Panc1 (cell line): ENCODE data around the gene PAPSS1. TPM values are rescaled to one million over a fixed set of nuclear protein-coding genes. Genes with fewer than 3 reads are reported as not detected.

Experiments
- ATAC-seq: fragments of 200-7000 bp; cut with Tn5 transposase; 2 replicates; pipeline ENCODE4 v1.9.1; 2020; ENCODE audit warnings: mild to moderate bottlenecking, moderate library complexity
- BruUV-seq: library from RNA; stranded (reverse); fragments of 400-500 nt; replicated peaks from 2 replicates; lab custom pipeline; 2021; lab: Mats Ljungman, UMichigan
- CTCF ChIA-PET: fragments of 300-600 bp; sonication (Branson Sonifier 250); formaldehyde crosslinking; loops from one replicate; lab custom pipeline; 2022; ENCODE audit warnings: antibody characterized with exemption; lab: Charles Lee
- POLR2A ChIA-PET: fragments of 300-600 bp; sonication (Branson Sonifier 250); formaldehyde crosslinking; loops from one replicate; lab custom pipeline; 2022; ENCODE audit warnings: antibody characterized with exemption; lab: Charles Lee
- DNase-seq: peaks from one replicate; pipeline ENCODE4 v3.0.0-alpha.2; 2010; ENCODE audit warnings: low read depth, low spot score
- H3K27ac ChIP-seq: 2 replicates; pipeline ENCODE4 v1.5.1; 2011; ENCODE audit warnings: mild to moderate bottlenecking, low read length, inconsistent platforms
- H3K27me3 ChIP-seq: fragments of 200-500 bp; sonication (Bioruptor generic); 2 replicates; pipeline ENCODE4 v1.6.0; 2014; ENCODE audit warnings: low read length, inconsistent platforms; ENCODE audit not compliant: control insufficient read depth, insufficient read depth
- H3K36me3 ChIP-seq: fragments of 200-500 bp; sonication (Bioruptor generic); 2 replicates; pipeline ENCODE4 v1.5.1; 2014; ENCODE audit warnings: inconsistent platforms, mild to moderate bottlenecking, low read length, moderate library complexity; ENCODE audit not compliant: control insufficient read depth, insufficient read depth
- H3K4me1 ChIP-seq: 2 replicates; pipeline ENCODE4 v1.5.1; 2011; ENCODE audit warnings: inconsistent platforms, mild to moderate bottlenecking, low read length, moderate library complexity; ENCODE audit not compliant: control insufficient read depth, insufficient read depth
- H3K4me3 ChIP-seq, 2 experiments: 2 replicates each; pipeline ENCODE4 v1.5.1; 2011 to 2012; ENCODE audit warnings: low read depth in 2 of 2, low read length in 2 of 2, mild to moderate bottlenecking in 2 of 2, inconsistent platforms in 1 of 2, moderate library complexity in 1 of 2
- H3K9me3 ChIP-seq: fragments of 200-500 bp; sonication (Bioruptor generic); 2 replicates; pipeline ENCODE4 v1.5.1; 2014; ENCODE audit warnings: low read depth, mild to moderate bottlenecking, inconsistent platforms, low read length, moderate library complexity; ENCODE audit not compliant: control insufficient read depth, insufficient read depth
- POLR2AphosphoS5 ChIP-seq: IDR thresholded peaks from 2 replicates; pipeline ENCODE4 v1.6.1; 2012; ENCODE audit warnings: mild to moderate bottlenecking, low read depth, low read length, moderate library complexity
- SIN3A ChIP-seq: IDR thresholded peaks from 2 replicates; pipeline ENCODE4 v1.6.1; 2012; ENCODE audit warnings: low read depth, mild to moderate bottlenecking, low read length, moderate library complexity, borderline replicate concordance; ENCODE audit not compliant: insufficient read depth
- TCF7L2 ChIP-seq: IDR thresholded peaks from 2 replicates; pipeline ENCODE4 v1.6.1; 2011; ENCODE audit warnings: mild to moderate bottlenecking, low read depth, low read length, inconsistent platforms
- in situ Hi-C: cut with HindIII; loops from 2 replicates; pipeline ENCODE4 v1.10.0; 2016; ENCODE audit warnings: low sequenced_read_pairs, low pct_unique_long_range_greater_than_20kb
- intact Hi-C: fragments of 100-400 bp; cut with micrococcal nuclease; formaldehyde crosslinking; loops from one replicate; pipeline ENCODE4 v1.10.0; 2022; ENCODE audit not compliant: unreplicated experiment
- total RNA-seq: library from RNA; stranded (reverse); gene quantifications from one replicate; pipeline ENCODE4 v1.2.1, GENCODE V29; 2021; ENCODE audit not compliant: unreplicated experiment
- TF ChIP-seq, protein P1 (sequence below): fragments of 450-650 bp; IDR thresholded peaks from 2 replicates; pipeline ENCODE4 v1.5.1; 2017; ENCODE audit warnings: mild to moderate bottlenecking
- TF ChIP-seq, protein P2 (sequence below), 2 experiments: IDR thresholded peaks; 2 replicates each; pipeline ENCODE4 v1.6.1; 2011 to 2012; ENCODE audit warnings: low read depth in 2 of 2, control low read depth in 1 of 2, low read length in 1 of 2, mild to moderate bottlenecking in 1 of 2, moderate library complexity in 1 of 2; ENCODE audit not compliant: insufficient read depth in 1 of 2

PAPSS1 gene
- total RNA-seq, 1 experiment from 2014 or later: 28.1 TPM

DNA sequence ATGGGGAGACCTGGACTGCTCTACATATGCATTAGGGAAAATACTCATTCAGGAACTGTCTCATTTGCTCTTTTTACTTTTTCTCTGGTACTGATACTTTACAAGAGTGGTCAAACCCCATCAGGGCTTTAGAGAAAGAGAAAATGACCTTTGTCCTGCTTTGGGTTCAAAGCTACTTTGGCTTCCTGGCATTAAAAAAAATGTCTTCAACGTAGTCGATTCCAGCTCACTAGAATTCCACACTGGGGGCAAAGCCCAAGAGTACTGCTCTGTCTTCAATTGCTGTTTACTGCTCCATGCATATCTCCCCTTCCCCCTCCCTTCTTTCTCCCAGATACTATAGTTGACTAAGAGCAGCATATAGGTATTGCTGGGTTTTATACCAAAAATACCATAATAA, 98.0 kb downstream of the PAPSS1 start:
- ATAC-seq (no peak), DNase-seq (no peak)
- ChIA-PET POLR2A (no interaction called here), CTCF (no interaction called here)
- H3K27ac ChIP-seq: no peak overlapping the region
- in situ Hi-C loops (no loop called here), intact Hi-C loops (no loop called here)
- H3K27me3 ChIP-seq: no peaks in the 10 kb centered on the region
- H3K9me3 ChIP-seq: no peaks in the 10 kb centered on the region
- H3K36me3 ChIP-seq: no peaks in the 10 kb centered on the region
- no TSS peak for BruUV-seq
- no peaks in the 10 kb centered on the region for H3K4me1 ChIP-seq
- H3K4me3 ChIP-seq: no peak overlapping the region
- TF ChIP-seq SIN3A (no peak), TCF7L2 (no peak), POLR2AphosphoS5 (no peak)
- TF ChIP-seq, protein P1, sequence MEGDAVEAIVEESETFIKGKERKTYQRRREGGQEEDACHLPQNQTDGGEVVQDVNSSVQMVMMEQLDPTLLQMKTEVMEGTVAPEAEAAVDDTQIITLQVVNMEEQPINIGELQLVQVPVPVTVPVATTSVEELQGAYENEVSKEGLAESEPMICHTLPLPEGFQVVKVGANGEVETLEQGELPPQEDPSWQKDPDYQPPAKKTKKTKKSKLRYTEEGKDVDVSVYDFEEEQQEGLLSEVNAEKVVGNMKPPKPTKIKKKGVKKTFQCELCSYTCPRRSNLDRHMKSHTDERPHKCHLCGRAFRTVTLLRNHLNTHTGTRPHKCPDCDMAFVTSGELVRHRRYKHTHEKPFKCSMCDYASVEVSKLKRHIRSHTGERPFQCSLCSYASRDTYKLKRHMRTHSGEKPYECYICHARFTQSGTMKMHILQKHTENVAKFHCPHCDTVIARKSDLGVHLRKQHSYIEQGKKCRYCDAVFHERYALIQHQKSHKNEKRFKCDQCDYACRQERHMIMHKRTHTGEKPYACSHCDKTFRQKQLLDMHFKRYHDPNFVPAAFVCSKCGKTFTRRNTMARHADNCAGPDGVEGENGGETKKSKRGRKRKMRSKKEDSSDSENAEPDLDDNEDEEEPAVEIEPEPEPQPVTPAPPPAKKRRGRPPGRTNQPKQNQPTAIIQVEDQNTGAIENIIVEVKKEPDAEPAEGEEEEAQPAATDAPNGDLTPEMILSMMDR: no peak
- TF ChIP-seq, protein P2, sequence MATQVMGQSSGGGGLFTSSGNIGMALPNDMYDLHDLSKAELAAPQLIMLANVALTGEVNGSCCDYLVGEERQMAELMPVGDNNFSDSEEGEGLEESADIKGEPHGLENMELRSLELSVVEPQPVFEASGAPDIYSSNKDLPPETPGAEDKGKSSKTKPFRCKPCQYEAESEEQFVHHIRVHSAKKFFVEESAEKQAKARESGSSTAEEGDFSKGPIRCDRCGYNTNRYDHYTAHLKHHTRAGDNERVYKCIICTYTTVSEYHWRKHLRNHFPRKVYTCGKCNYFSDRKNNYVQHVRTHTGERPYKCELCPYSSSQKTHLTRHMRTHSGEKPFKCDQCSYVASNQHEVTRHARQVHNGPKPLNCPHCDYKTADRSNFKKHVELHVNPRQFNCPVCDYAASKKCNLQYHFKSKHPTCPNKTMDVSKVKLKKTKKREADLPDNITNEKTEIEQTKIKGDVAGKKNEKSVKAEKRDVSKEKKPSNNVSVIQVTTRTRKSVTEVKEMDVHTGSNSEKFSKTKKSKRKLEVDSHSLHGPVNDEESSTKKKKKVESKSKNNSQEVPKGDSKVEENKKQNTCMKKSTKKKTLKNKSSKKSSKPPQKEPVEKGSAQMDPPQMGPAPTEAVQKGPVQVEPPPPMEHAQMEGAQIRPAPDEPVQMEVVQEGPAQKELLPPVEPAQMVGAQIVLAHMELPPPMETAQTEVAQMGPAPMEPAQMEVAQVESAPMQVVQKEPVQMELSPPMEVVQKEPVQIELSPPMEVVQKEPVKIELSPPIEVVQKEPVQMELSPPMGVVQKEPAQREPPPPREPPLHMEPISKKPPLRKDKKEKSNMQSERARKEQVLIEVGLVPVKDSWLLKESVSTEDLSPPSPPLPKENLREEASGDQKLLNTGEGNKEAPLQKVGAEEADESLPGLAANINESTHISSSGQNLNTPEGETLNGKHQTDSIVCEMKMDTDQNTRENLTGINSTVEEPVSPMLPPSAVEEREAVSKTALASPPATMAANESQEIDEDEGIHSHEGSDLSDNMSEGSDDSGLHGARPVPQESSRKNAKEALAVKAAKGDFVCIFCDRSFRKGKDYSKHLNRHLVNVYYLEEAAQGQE (IDR thresholded peaks at IDR 0.05; ENCODE audit: insufficient read depth in 1 of 2, low read depth in 2 of 2, low read length in 1 of 2): no peak

DNA sequence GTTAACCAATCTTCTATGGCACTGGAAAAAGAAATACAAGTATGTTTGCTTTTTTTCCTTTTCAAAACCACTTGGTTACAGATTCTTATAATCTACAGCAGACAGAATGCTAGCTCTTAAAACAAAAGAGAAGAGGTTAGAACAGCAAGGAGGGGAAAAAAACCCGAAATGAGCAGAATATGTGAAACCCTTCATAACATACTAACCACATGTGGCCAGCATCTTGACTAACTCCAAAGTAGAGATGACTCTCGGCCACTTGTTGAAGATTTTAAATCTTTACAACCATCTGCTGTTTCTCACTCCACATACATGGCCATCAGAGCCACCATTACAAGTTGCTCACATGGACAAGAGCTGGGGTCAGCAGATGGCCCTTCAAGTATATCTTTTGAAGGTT, 100.3 kb downstream of the PAPSS1 start:
- TF ChIP-seq, protein P2 (IDR thresholded peaks at IDR 0.05; ENCODE audit: insufficient read depth in 1 of 2, low read depth in 2 of 2, low read length in 1 of 2): no peak
- TF ChIP-seq, protein P1: no peak
- TF ChIP-seq POLR2AphosphoS5 (no peak), SIN3A (no peak), TCF7L2 (no peak)
- Histone ChIP-seq H3K27ac (no peak overlapping the region), H3K27me3 (no peaks in the 10 kb centered on the region), H3K36me3 (no peaks in the 10 kb centered on the region), H3K4me1 (no peaks in the 10 kb centered on the region), H3K4me3 (no peak overlapping the region), H3K9me3 (no peaks in the 10 kb centered on the region)
- CTCF ChIA-PET: no interaction called here
- no peak for DNase-seq
- ATAC-seq: no peak
- intact Hi-C loops: no loop called here
- in situ Hi-C loops: no loop called here
- no TSS peak for BruUV-seq
- POLR2A ChIA-PET: no interaction called here
